A673 (cell line): ENCODE measurements around the gene CYS1. TPM values are rescaled to one million over a fixed set of nuclear protein-coding genes. Genes with fewer than 3 reads are reported as not detected.
"Not testable (repeated sequence)": the region's sequence is repeated elsewhere in the genome, so short reads cannot be mapped to it uniquely, and the experiment has no call there.

Source experiments
- BruUV-seq: library from RNA; stranded (reverse); fragments of 400-500 nt; replicated peaks from 2 replicates; lab custom pipeline; 2021; lab: Mats Ljungman, UMichigan
- CTCF ChIA-PET: fragments of 300-600 bp; sonication (Branson Sonifier 250); formaldehyde crosslinking; loops from one replicate; lab custom pipeline; 2022; ENCODE audit warnings: antibody characterized with exemption; lab: Charles Lee
- POLR2A ChIA-PET: fragments of 300-600 bp; sonication (Branson Sonifier 250); formaldehyde crosslinking; loops from one replicate; lab custom pipeline; 2022; ENCODE audit warnings: antibody characterized with exemption; ENCODE audit not compliant: low non-redundant PET; lab: Charles Lee
- DNase-seq: peaks from one replicate; pipeline ENCODE4 v3.0.0-alpha.2; 2015; ENCODE audit warnings: low spot score
- H3K27ac ChIP-seq: fragments of 200-600 bp; sonication (generic); 2 replicates; pipeline ENCODE4 v1.5.1; 2016; ENCODE audit warnings: mixed run types, low read depth, mild to moderate bottlenecking, mixed read lengths, antibody characterized with exemption, low read length; ENCODE audit not compliant: poor library complexity, severe bottlenecking
- H3K27me3 ChIP-seq: fragments of 200-600 bp; sonication (generic); replicated peaks from 2 replicates; pipeline ENCODE4 v1.6.1; 2017; ENCODE audit warnings: mixed run types, low read depth, mild to moderate bottlenecking, mixed read lengths, antibody characterized with exemption, low read length; ENCODE audit not compliant: insufficient read depth, poor library complexity
- H3K36me3 ChIP-seq: fragments of 200-600 bp; sonication (generic); 2 replicates; pipeline ENCODE4 v1.6.1; 2016; ENCODE audit warnings: mixed run types, mild to moderate bottlenecking, mixed read lengths, antibody characterized with exemption, low read length; ENCODE audit not compliant: insufficient read depth, poor library complexity, severe bottlenecking
- H3K4me1 ChIP-seq: fragments of 200-600 bp; sonication (generic); 2 replicates; pipeline ENCODE4 v1.6.1; 2017; ENCODE audit warnings: mixed run types, mild to moderate bottlenecking, mixed read lengths, antibody characterized with exemption, low read length; ENCODE audit not compliant: insufficient read depth, poor library complexity, severe bottlenecking
- H3K4me3 ChIP-seq: fragments of 200-600 bp; sonication (generic); 2 replicates; pipeline ENCODE4 v1.5.1; 2016; ENCODE audit warnings: low read depth, mixed run types, mild to moderate bottlenecking, mixed read lengths, low read length; ENCODE audit not compliant: poor library complexity, severe bottlenecking
- H3K9me3 ChIP-seq: fragments of 200-600 bp; sonication (generic); 2 replicates; pipeline ENCODE4 v1.6.1; 2016; ENCODE audit warnings: mixed run types, low read depth, mild to moderate bottlenecking, mixed read lengths, antibody characterized with exemption, low read length; ENCODE audit not compliant: poor library complexity, severe bottlenecking
- CTCF ChIP-seq: fragments of 300-800, 200-600 bp; sonication (generic); conservative IDR thresholded peaks from 2 replicates; pipeline ENCODE4 v1.5.1; 2017; ENCODE audit warnings: low read depth, mild to moderate bottlenecking, antibody characterized with exemption, low read length, moderate library complexity, mixed read lengths
- EZH2 ChIP-seq: fragments of 200-600 bp; sonication (generic); IDR thresholded peaks from 2 replicates; pipeline ENCODE4 v1.6.1; 2017; ENCODE audit warnings: borderline replicate concordance, low read depth, mild to moderate bottlenecking, mixed read lengths, antibody characterized with exemption, low read length; ENCODE audit not compliant: poor library complexity, severe bottlenecking
- intact Hi-C: fragments of 100-400 bp; cut with micrococcal nuclease; formaldehyde crosslinking; loops from one replicate; pipeline ENCODE4 v1.10.0; 2022; ENCODE audit not compliant: unreplicated experiment
- total RNA-seq: library from RNA; stranded (reverse); gene quantifications from 2 replicates; pipeline ENCODE4 v1.2.3, GENCODE V29; 2021

The CYS1 gene
- total RNA-seq, 1 experiment from 2014 or later = not detected

GRCh38 chr2:10014418-10015190 is 65.6 kb downstream of the CYS1 start:
- ChIA-PET CTCF (no interaction called here), POLR2A (no interaction called here)
- H3K27me3 ChIP-seq = no peaks in the 10 kb centered on the region
- H3K4me3 ChIP-seq = no peak overlapping the region
- peaks cover 13% of the 10 kb centered on the region for H3K4me1 ChIP-seq
- BruUV-seq = no TSS peak
- no peak for DNase-seq
- intact Hi-C loops = no loop called here
- H3K27ac ChIP-seq = no peak overlapping the region
- no peak for TF ChIP-seq CTCF
- TF ChIP-seq EZH2 = no peak
- H3K9me3 ChIP-seq = no peaks in the 10 kb centered on the region
- no peaks in the 10 kb centered on the region for H3K36me3 ChIP-seq

GRCh38 chr2:10013651-10014417 is 66.4 kb downstream of the CYS1 start:
- H3K27me3 ChIP-seq, H3K4me3 ChIP-seq, DNase-seq, H3K27ac ChIP-seq, H3K4me1 ChIP-seq, CTCF ChIA-PET, H3K36me3 ChIP-seq, H3K9me3 ChIP-seq, POLR2A ChIA-PET, intact Hi-C loops, BruUV-seq: not testable (repeated sequence)

GRCh38 chr2:10012963-10013461 is 67.2 kb downstream of the CYS1 start:
- no peak for DNase-seq
- Histone ChIP-seq H3K4me3 (no peak overlapping the region), H3K4me1 (peaks cover 5% of the 10 kb centered on the region), H3K9me3 (no peaks in the 10 kb centered on the region), H3K27ac (no peak overlapping the region), H3K36me3 (no peaks in the 10 kb centered on the region), H3K27me3 (no peaks in the 10 kb centered on the region)
- no TSS peak for BruUV-seq
- ChIA-PET CTCF (no interaction called here), POLR2A (no interaction called here)
- intact Hi-C loops = no loop called here
- no peak for TF ChIP-seq CTCF
- no peak for TF ChIP-seq EZH2

- H3K27ac ChIP-seq, POLR2A ChIA-PET, H3K36me3 ChIP-seq, CTCF ChIA-PET, H3K4me1 ChIP-seq, H3K27me3 ChIP-seq, BruUV-seq, H3K9me3 ChIP-seq, H3K4me3 ChIP-seq, DNase-seq, intact Hi-C loops: not testable (repeated sequence)
Observed at GRCh38 chr2:10012366-10012962, 67.7 kb downstream of the CYS1 start.

GRCh38 chr2:10011606-10012325 is 68.4 kb downstream of the CYS1 start:
- H3K36me3 ChIP-seq, CTCF ChIA-PET, DNase-seq, intact Hi-C loops, BruUV-seq, H3K27me3 ChIP-seq, H3K9me3 ChIP-seq, POLR2A ChIA-PET, H3K4me1 ChIP-seq, H3K4me3 ChIP-seq, H3K27ac ChIP-seq: not testable (repeated sequence)
